HCT116 (cell line): ENCODE data around the gene DPF3. TPM values are rescaled to one million over a fixed set of nuclear protein-coding genes. Genes with fewer than 3 reads are reported as not detected.

Experiments used
- ATAC-seq: fragments of 200-7000 bp; cut with Tn5 transposase; 2 replicates; pipeline ENCODE4 v1.9.1; 2020; ENCODE audit warnings: mild to moderate bottlenecking, moderate library complexity
- BruUV-seq: library from RNA; stranded (reverse); fragments of 400-500 nt; replicated peaks from 2 replicates; lab custom pipeline; 2021; lab: Mats Ljungman, UMichigan
- CTCF ChIA-PET: fragments of 300-600 bp; sonication (Branson Sonifier 250); formaldehyde crosslinking; loops from one replicate; lab custom pipeline; 2021; ENCODE audit warnings: antibody characterized with exemption; lab: Charles Lee
- POLR2A ChIA-PET: fragments of 300-600, 350-600 bp; sonication (Branson Sonifier 250); formaldehyde crosslinking; loops from one replicate; lab custom pipeline; 2021; ENCODE audit warnings: antibody characterized with exemption; lab: Charles Lee
- RAD21 ChIA-PET, 2 experiments: fragments of 300-600 bp; sonication (Branson Sonifier 250); formaldehyde crosslinking; loops; one replicate each; lab custom pipeline; 2023; ENCODE audit warnings: low total read pairs in 2 of 2; ENCODE audit not compliant: uncharacterized antibody in 2 of 2, unreplicated experiment in 2 of 2, low non-redundant PET in 1 of 2; lab: Charles Lee
- DNase-seq: peaks from one replicate; pipeline ENCODE4 v3.0.0-alpha.2; 2010; ENCODE audit warnings: low read depth, low spot score
- H2AFZ ChIP-seq: fragments of 200-600 bp; shearing (Covaris generic), sonication (generic); 2 replicates; pipeline ENCODE4 v1.6.1; 2017; ENCODE audit warnings: low read depth, mixed run types, mixed read lengths, antibody characterized with exemption, low read length; ENCODE audit not compliant: poor library complexity, severe bottlenecking
- H3K27ac ChIP-seq: 2 replicates; pipeline ENCODE4 v1.5.1; 2012; ENCODE audit warnings: low read depth, low read length
- H3K27me3 ChIP-seq: fragments of 200-600 bp; sonication (generic); 2 replicates; pipeline ENCODE4 v1.6.1; 2016; ENCODE audit warnings: mixed run types, low read length, mixed read lengths; ENCODE audit not compliant: insufficient read depth
- H3K36me3 ChIP-seq, 2 experiments: fragments of 200-500 bp in 1 of 2; fragments of 200-600 bp in 1 of 2; sonication (Bioruptor generic) in 1 of 2; sonication (generic) in 1 of 2; 2 replicates each; pipeline versions ENCODE4 v1.5.1 to v1.6.1; 2014 to 2016; ENCODE audit warnings: low read length in 2 of 2, inconsistent platforms in 1 of 2, mixed read lengths in 1 of 2, mixed run types in 1 of 2; ENCODE audit not compliant: insufficient read depth in 2 of 2, control insufficient read depth in 1 of 2
- H3K4me1 ChIP-seq, 2 experiments: fragments of 200-600 bp in 1 of 2; sonication (generic) in 1 of 2; 2 replicates each; pipeline versions ENCODE4 v1.5.1 to v1.6.1; 2012 to 2017; ENCODE audit warnings: low read length in 2 of 2, inconsistent platforms in 1 of 2, mild to moderate bottlenecking in 1 of 2, mixed read lengths in 1 of 2, mixed run types in 1 of 2, moderate library complexity in 1 of 2; ENCODE audit not compliant: insufficient read depth in 2 of 2, control insufficient read depth in 1 of 2
- H3K4me2 ChIP-seq: fragments of 200-600 bp; sonication (generic); 2 replicates; pipeline ENCODE4 v1.6.1; 2017; ENCODE audit warnings: mixed run types, low read length, mixed read lengths
- H3K4me3 ChIP-seq, 2 experiments: fragments of 200-600 bp in 1 of 2; sonication (generic) in 1 of 2; replicated peaks in 1 of 2; 2 replicates each; pipeline ENCODE4 v1.5.1; 2011 to 2016; ENCODE audit warnings: low read length in 2 of 2, control low read depth in 1 of 2, low read depth in 1 of 2, mild to moderate bottlenecking in 1 of 2, mixed read lengths in 1 of 2, mixed run types in 1 of 2
- H3K79me2 ChIP-seq: fragments of 200-600 bp; sonication (generic); 2 replicates; pipeline ENCODE4 v1.6.1; 2017; ENCODE audit warnings: mild to moderate bottlenecking, mixed run types, low read length, moderate library complexity, mixed read lengths; ENCODE audit not compliant: insufficient read depth
- H3K9ac ChIP-seq: fragments of 200-600 bp; sonication (generic); 2 replicates; pipeline ENCODE4 v1.6.1; 2016; ENCODE audit warnings: low read length, mixed read lengths
- H3K9me2 ChIP-seq: fragments of 200-600 bp; sonication (generic), shearing (Covaris generic); 2 replicates; pipeline ENCODE4 v1.6.1; 2017; ENCODE audit warnings: mixed run types, mild to moderate bottlenecking, moderate library complexity; ENCODE audit not compliant: insufficient read depth
- H3K9me3 ChIP-seq, 2 experiments: fragments of 200-500 bp in 1 of 2; fragments of 200-600 bp in 1 of 2; sonication (Bioruptor generic) in 1 of 2; sonication (generic) in 1 of 2; 2 replicates each; pipeline ENCODE4 v1.6.1; 2014 to 2017; ENCODE audit warnings: low read length in 2 of 2, mixed read lengths in 2 of 2, inconsistent platforms in 1 of 2, low read depth in 1 of 2, mild to moderate bottlenecking in 1 of 2, mixed run types in 1 of 2, moderate library complexity in 1 of 2; ENCODE audit not compliant: control insufficient read depth in 1 of 2, insufficient read depth in 1 of 2
- H4K20me1 ChIP-seq: fragments of 200-600 bp; sonication (generic), shearing (Covaris generic); 2 replicates; pipeline ENCODE4 v1.6.1; 2017; ENCODE audit warnings: mixed run types, mild to moderate bottlenecking, moderate library complexity; ENCODE audit not compliant: insufficient read depth
- CEBPB ChIP-seq: IDR thresholded peaks from 2 replicates; pipeline ENCODE4 v1.6.1; 2012; ENCODE audit warnings: low read depth
- EGR1 ChIP-seq: IDR thresholded peaks from 2 replicates; pipeline ENCODE4 v1.6.1; 2012; ENCODE audit warnings: low read depth
- ELF1 ChIP-seq: IDR thresholded peaks from 2 replicates; pipeline ENCODE4 v1.6.1; 2012; ENCODE audit warnings: low read depth, borderline replicate concordance
- EZH2 ChIP-seq: fragments of 200-600 bp; sonication (generic); IDR thresholded peaks from 2 replicates; pipeline ENCODE4 v1.6.1; 2017; ENCODE audit warnings: antibody characterized with exemption, mixed run types
- EZH2phosphoT487 ChIP-seq: fragments of 200-600 bp; IDR thresholded peaks from 2 replicates; pipeline ENCODE4 v1.6.1; 2018; ENCODE audit warnings: antibody characterized with exemption, borderline replicate concordance
- FOSL1 ChIP-seq: IDR thresholded peaks from 2 replicates; pipeline ENCODE4 v1.6.1; 2012; ENCODE audit warnings: low read depth
- MAX ChIP-seq: IDR thresholded peaks from 2 replicates; pipeline ENCODE4 v1.6.1; 2012
- POLR2AphosphoS5 ChIP-seq: IDR thresholded peaks from 2 replicates; pipeline ENCODE4 v1.6.1; 2011; ENCODE audit warnings: mild to moderate bottlenecking, low read depth, low read length, moderate library complexity
- SP1 ChIP-seq: IDR thresholded peaks from 2 replicates; pipeline ENCODE4 v1.6.1; 2012; ENCODE audit warnings: low read depth
- TCF7L2 ChIP-seq: IDR thresholded peaks from 2 replicates; pipeline ENCODE4 v1.7.0; 2011; ENCODE audit warnings: borderline replicate concordance, inconsistent platforms; ENCODE audit not compliant: insufficient read depth, insufficient read length; ENCODE audit errors: extremely low read depth
- intact Hi-C: fragments of 100-400 bp; cut with micrococcal nuclease; formaldehyde crosslinking; loops from 2 replicates; pipeline ENCODE4 v1.10.0; 2022
- total RNA-seq: library from RNA; stranded (reverse); gene quantifications from one replicate; pipeline ENCODE4 v1.2.1, GENCODE V29; 2021; ENCODE audit not compliant: unreplicated experiment
- TF ChIP-seq, protein P1 (sequence below): IDR thresholded peaks from 2 replicates; pipeline ENCODE4 v1.6.1; 2012

DPF3 gene
- total RNA-seq, 1 experiment from 2014 or later = 0.27 TPM

- intact Hi-C loops = no loop called here
- Histone ChIP-seq H2AFZ (no peak overlapping the region), H3K36me3 (no peaks in the 10 kb centered on the region), H3K27ac (no peak overlapping the region), H3K9me3 (no peaks in the 10 kb centered on the region), H3K27me3 (no peaks in the 10 kb centered on the region), H3K4me2 (no peak overlapping the region), H3K4me3 (no peak overlapping the region), H4K20me1 (no peaks in the 10 kb centered on the region), H3K4me1 (no peaks in the 10 kb centered on the region), H3K9ac (no peak overlapping the region), H3K9me2 (no peaks in the 10 kb centered on the region), H3K79me2 (no peaks in the 10 kb centered on the region)
- CTCF ChIA-PET = no interaction called here
- POLR2A ChIA-PET = no interaction called here
- RAD21 ChIA-PET = no interaction called here
- ATAC-seq = no peak
- no peak for DNase-seq
- TF ChIP-seq FOSL1 = no peak
- no peak for TF ChIP-seq POLR2AphosphoS5
- no peak for TF ChIP-seq MAX
- TF ChIP-seq, protein P1, sequence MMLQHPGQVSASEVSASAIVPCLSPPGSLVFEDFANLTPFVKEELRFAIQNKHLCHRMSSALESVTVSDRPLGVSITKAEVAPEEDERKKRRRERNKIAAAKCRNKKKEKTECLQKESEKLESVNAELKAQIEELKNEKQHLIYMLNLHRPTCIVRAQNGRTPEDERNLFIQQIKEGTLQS = no peak
- TF ChIP-seq EZH2 = no peak
- TF ChIP-seq EZH2phosphoT487 = no peak
- no peak for TF ChIP-seq CEBPB
- BruUV-seq = no TSS peak
Observed at GRCh38 chr14:72815430-72815829, 78.5 kb downstream of the DPF3 start.

- H3K4me1 ChIP-seq = no peaks in the 10 kb centered on the region
- H2AFZ ChIP-seq = no peak overlapping the region
- H4K20me1 ChIP-seq = no peaks in the 10 kb centered on the region
- no peak for ATAC-seq
- no peak overlapping the region for H3K9ac ChIP-seq
- H3K36me3 ChIP-seq = no peaks in the 10 kb centered on the region
- intact Hi-C loops = no loop called here
- H3K4me3 ChIP-seq = no peak overlapping the region
- POLR2A ChIA-PET = no interaction called here
- no TSS peak for BruUV-seq
- no peaks in the 10 kb centered on the region for H3K9me2 ChIP-seq
- H3K27ac ChIP-seq = no peak overlapping the region
- CTCF ChIA-PET = no interaction called here
- TF ChIP-seq ELF1 (no peak), EZH2phosphoT487 (no peak), MAX (no peak), EGR1 (no peak), TCF7L2 (no peak), SP1 (no peak)
- H3K79me2 ChIP-seq = no peaks in the 10 kb centered on the region
- DNase-seq = no peak
- RAD21 ChIA-PET = no interaction called here
- no peaks in the 10 kb centered on the region for H3K9me3 ChIP-seq
- H3K4me2 ChIP-seq = no peak overlapping the region
- no peaks in the 10 kb centered on the region for H3K27me3 ChIP-seq
Observed at GRCh38 chr14:72812292-72812851, 81.5 kb downstream of the DPF3 start.
